ENCODE results near the gene BORA.
"Not testable (repeated sequence)": the region's sequence is repeated elsewhere in the genome, so short reads cannot be mapped to it uniquely, and the experiment has no call there.

The BORA gene

DNA sequence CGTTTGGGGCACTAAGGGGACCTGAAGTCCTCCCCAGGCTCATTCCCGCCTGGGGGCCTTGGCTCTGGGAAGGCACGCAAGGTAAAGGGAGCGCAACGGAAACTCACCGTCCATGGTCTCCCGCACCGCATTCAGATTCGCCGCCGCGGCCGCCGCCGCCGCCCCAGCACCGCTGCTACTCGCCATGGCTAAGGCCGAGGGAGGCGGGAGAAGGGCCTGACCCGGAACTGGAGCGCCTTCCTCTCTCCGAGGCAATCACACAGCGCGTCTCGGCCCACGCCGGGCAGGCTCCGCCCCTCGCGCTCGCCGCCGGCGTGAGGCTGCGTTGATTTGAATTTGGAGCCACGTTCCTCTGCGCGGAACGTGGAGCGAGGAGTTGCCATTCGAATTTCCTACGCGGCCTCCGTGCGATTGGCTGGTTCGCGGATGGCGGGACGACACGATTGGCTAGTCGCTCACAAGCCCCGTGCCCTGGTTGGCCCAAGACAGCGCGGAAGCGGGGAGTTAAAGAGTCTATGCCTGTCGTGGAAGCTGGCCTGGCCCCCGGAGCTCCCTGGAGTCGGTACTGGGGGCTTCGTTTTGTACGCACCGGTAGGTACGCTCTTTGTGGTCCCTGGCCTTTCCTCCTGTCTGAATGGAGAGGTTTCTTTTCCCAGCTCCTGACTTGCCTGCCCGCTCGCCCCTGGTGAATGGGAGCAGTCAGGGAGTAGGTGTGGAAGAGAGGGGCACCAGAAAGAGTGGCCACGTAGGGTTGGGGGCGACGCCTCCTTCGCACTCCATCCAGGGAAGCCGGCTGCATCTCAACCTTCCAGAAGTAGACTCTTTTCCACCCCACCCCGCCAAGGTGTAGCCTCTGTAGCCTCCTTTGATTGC lies at the start of gene BORA, which contains the start of gene MZT1:
BORA (plus strand) TSS at position 507 of the 873 bp plus-strand sequence. CDS start 1,018 bp downstream, outside the sequence.
MZT1 (minus strand) TSS at position 213 of the 873 bp plus-strand sequence; CDS start at position 186, 27 bp downstream.
- peak; percentile 97 for DNase-seq

DNA sequence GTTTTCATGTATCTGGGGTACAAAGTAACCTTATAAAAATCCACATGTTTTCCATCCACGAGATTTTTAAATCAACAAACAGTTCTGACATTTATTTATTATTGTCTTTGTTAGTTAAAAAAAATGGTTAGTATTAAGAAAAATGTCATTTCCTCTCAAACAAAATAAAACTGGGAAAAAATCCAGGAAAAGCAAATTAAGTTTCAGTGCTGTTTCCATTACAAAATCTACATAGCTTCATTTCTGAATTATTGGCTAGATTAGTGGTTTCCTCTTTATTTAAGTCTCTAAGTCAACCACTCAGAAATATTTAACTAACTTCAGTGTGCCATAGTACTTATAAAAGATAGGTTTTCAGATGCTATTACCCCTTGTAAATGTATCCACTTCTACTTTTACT lies 49.4 kb upstream of the BORA start:
- DNase-seq: no peak

DNA sequence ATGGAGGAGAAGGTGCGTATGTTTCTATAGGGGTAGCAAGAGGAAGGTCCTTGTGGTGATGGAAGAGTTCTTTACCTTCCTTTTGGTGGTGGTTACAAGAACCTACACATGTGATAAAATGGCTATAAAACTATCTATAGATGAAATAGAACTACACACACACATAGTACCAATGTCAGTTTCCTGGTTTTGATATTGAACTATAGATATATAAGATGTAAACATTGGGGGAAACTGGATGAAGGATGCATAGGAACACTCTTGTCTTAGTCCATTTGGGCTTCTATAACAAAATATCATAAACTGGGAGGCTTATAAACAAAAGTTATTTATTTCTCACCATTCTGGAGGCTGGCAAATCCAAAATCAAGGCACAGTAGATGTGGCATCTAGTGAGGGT lies 47.4 kb upstream of the BORA start:
- no peak for DNase-seq

DNA sequence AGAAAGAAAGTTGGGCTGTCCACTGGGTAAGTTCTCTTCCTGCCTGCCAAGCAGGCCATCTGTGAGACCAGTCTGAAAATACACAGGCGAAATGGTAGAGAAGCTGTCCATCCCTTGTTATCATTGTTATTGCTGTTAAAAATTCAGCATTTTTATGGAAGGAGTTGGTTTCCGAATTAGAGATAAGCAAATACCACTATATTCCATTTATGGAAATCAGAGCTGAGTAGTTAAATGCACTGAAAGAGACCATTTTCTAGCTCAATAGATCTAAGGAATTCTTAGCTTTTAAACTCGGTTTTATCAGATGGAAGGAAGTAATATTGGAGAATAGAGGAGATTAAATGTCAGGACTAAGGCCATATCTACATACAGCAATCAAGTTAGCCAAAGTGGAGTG lies 41.0 kb upstream of the BORA start:
- DNase-seq: no peak

DNA sequence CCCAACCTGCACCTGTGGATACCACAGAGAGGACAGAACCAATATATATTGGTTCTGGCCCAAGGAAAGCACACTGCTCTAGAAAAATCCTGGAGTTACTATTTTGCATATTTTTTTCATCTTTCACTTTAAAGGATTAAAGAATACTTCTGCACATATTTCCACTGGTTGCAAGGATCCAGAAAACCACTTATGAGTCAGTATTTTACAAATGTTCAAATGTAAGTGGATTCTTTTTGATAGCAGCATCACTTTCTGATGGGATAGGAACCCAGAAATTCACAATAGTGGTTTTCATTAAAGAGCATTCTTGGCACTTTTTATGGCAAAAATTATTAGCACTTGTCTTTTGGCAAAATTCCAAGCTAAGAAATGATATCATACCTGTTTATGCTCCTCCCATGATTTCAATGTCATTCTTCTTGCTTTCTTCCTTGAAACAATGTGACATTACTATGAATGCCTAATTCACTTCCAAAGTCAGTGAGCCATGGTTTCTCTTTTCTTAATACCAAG lies 38.5 kb upstream of the BORA start:
- no peak for DNase-seq

DNA sequence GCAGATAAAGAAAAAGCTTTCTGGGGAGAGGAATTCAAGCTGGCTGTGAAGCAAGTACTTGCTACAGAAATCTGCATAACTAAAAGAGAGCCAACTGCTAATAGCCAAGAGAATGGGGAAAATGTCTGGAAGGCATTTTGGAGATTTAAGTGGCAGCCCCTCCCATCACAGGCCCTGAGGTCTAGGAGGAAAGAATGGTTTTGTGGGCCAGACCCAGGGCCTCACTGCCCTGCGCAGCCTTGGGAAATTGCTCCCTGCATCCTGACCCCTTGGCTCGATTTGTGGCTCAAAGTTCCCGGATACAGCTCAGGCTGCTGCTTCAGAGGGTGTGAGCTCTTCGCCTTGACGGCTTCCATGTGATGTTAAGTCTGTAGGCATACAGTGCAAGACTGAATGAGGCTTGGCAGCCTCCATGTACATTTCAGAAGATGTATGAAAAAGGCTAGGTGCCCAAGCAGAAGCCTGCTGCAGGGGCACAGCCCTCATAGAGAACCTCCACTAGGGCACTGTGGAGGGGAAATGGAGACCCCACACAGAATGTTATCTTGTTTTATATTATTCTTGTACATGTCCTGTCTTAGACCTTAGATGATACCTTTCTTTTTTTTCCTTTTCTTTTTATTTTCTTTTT lies 34.7 kb upstream of the BORA start:
- DNase-seq: no peak

DNA sequence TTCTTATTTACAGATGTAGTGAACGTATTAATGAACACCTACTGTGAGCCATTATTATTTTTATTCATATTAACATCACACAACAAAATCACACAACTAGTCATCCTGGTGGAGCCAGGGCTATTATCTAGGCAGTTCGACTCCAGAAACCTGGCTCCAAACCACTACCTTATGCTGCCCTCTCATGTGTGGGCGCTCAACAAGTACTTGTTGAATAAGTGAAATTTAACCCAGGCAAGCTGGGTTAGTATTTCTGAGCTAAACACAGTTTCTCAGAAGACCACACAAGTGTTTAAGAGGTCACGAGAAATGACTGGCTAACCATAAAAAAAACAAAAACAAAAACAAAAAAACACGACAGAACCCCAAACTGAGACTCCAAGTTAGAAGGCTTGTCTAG lies 33.9 kb upstream of the BORA start:
- no peak for DNase-seq

DNA sequence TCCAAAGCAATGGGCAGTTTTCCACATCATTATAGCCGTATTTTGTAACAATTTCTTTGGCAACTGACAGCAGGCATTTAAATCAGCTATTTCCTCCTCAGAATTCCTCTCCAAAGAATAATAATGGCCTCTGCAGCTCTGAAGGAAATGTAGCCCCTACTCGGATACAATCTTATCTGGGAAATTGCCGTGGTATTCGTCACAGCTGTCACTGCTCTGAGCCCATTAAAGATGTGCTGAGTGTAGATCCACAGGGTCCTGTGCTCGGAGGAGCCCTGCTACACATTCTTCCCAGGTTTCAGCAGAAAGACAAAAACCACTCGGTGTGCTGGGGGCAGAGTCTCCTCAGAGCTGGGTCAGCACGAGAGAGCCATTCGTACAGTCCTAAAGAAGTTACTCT lies 33.4 kb upstream of the BORA start:
- no peak for DNase-seq

DNA sequence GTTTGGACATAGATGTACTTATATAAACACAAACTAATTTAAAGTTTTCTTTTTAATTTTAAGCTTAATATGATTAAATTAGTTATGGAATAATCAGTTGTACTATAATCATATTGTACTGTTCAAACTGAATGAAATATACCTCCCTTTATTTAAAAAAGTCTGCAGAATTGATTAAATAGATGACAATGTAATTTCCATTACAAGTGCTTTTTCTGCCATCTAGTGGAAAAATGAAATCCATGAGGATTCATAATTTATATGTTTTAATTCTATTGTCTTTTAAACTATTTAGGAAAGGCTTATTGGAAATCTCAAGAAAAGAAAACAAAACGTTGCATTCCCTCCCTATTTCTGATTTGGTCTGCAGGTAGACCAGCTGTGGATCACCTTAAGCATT lies 31.1 kb upstream of the BORA start:
- peak; percentile 20 for DNase-seq

DNA sequence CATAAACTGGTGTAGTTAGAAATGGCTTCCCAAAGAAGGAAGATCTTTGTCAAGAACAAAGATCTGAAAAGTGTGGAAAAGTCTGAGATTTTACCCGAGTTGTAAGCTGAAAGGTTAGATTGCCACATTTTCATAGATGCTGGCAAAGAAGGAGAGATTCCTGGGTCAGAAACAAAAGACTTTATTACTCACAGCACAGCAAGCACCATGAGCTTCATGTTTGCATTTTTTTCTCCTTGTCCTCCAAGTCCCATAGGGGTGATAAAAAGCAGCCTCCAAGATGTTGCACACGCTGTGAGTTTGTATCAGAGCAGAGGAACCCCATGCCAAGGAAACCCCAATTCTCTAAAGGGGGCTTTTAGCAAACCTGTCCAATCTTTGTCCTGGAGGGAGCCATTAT lies 29.6 kb upstream of the BORA start:
- DNase-seq: no peak

DNA sequence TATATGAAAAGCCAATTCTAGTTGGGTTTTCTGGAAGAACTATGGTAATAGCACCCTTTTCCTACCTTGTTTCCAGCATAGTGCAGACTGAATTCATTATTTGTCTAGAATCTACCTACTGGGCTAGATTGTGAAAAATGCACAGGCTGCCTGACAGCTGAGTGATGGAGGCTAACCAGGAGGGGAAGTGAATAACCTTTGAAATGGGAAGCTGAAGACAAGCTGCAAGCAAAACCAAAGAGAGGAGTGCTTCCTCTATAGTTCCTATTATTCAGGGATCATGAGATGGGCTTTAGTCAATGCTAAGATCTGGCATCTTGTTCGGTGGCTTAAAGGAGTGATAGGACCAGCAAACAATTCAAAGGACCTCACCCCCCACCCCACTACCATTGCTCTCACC lies 27.2 kb upstream of the BORA start:
- no peak for DNase-seq

DNA sequence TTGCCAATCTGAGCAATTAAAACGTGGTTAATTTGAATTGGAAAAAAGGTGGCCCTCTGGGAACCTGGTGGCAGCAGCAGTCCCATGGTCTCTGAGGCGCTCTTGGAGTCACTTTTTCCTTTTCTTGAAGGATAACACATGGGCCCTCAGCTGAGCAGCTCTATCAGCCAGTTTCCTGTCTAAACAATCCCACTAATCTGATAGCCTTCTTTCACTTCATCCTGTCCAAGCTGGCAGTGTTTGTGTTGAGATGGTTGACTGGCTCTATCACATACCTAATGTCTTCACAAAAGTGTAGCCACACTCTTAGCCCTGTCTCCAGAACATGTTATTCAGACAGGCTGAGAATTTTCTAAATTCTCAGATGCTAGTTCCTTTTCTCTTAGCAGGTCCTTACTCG lies 10.9 kb upstream of the BORA start:
- no peak for DNase-seq

DNA sequence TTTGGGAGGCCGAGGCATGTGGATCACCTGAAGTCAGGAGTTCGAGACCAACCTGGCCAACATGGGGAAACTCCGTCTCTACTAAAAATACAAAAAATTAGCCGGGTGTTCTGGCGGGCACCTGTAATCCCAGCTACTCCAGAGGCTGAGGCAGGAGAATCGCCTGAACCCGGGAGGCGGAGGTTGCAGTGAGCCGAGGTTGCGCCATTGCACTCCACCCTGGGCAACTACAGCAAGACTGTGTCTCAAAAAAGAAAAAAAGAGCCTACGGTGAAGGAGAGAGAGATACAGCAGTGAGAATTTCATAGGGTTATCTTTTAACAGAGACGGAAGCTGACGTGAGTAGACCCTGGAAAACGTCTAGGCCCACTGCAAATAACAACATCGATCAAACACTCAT lies 1.5 kb upstream of the BORA start:
- DNase-seq: not testable (repeated sequence)

DNA sequence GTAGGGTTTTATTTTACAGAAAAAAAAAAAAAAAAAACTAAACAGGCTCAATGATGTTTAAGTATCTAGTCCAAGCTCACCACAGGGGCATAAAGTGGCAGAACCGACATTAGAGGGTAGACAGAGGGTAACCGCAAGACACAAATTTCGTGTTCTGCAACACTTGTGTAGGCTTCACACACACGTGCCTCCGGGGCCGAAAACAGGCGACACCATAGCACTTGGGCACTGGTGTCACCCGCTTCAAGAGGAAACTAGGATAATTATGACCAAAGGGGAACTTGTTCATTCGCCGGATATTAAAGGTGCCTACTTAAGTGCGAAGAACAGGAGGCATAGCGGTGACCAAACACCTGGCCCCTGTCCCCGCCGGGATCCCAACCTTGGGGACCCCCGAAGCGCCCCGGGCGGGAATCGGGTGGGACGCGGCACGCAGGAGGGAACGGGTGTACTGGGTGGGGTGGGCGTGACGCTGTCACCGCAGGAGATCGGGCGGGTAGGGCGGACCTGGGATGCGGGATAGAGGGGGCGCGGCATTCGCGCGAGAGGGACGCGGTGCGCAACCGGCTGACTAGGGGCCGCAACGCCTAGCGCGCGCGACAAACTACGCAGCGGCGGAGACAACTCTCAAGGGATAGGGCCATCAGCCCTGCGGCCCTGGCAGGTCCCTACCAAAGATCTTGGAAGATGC lies 852 bp upstream of the BORA start:
- peak; percentile 57 for DNase-seq

DNA sequence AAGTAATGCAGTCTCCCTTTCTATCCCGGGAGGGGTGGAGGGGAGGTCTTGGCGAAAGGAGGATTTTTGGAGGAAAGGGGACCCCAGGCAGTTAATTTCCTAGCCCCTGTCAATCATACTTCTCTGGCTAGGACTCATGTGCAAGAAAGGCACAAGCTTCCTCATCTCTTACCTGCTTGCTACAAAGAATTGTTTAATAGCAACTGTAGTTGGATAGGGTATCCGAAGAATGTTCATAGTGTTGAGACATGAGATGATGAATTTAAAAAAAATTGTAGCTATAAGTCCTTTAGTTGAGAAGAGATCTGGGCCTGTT lies 525 bp downstream of the BORA start:
- no peak for DNase-seq

DNA sequence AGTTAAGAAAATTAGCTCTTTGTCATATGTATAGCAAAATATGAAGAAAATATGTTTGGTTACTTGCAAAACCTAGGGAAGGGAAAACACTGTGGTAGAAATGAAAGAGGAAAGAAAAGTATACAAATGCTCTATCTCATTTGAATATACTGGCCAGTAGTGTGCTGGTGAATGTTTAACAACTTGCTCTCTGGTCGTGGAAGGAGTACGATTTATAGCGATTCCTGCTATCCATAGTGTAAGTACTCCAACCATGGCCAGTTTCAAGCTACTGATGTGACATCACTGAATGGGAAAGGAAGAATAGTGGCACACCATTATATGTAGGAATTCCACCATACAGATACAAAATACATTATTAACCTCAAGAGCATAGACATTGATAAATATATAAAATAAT lies 9.3 kb downstream of the BORA start:
- no peak for DNase-seq

DNA sequence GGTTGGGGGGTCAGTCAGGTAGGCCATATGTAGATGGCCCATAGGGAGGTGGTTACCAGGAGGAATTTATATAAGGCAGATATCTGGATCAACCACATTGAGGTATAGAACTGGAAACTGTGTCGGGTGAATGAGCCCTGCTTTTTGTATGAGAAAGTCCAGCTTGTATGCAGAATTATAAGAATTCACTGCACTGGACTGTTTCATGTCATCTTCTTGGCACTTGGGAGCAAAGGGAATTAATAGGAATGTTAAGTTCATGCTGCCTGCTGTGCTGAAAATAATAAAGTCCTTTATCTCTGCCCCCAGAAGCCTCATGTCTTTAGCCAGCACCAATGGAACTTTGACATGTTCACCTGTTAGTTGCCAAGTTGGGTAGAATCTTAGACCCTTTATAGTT lies 12.3 kb downstream of the BORA start:
- DNase-seq: no peak

DNA sequence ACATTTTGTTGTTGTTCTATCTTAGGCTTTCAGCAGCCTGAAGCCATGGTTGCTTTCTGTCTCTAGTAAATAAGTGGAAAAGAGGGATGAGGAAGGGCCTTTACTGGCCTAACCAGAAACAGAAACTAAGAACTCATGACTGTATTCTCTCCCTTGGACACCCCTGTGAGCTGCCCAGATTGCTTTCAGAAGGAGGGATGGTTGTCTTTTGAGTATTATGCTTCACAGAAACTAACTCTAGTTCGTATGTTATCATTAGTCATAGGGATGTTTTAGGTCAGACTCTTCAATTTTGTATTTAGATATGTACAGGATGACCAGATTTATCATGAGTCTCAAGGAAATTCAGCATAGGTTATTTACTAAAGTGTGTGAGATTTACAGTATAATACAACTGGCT lies 17.5 kb downstream of the BORA start:
- DNase-seq: no peak

DNA sequence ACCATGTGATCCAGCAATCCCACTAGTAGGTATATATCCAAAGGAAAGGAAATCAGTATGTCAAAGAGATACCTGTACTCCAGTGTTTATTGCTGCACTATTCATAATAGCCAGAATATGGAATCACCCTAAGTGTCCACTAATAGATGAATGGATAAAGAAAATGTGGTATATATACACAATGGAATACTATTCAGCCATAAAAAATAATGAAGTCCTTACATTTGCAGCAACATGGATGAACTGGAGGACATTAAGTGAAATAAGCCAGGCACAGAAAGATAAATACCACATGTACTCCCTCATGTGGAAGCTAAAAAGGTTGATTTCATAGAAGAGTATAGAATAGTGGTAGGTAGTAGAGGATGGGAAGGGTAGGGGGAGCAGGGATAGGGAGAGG lies 23.5 kb downstream of the BORA start:
- DNase-seq: no peak

DNA sequence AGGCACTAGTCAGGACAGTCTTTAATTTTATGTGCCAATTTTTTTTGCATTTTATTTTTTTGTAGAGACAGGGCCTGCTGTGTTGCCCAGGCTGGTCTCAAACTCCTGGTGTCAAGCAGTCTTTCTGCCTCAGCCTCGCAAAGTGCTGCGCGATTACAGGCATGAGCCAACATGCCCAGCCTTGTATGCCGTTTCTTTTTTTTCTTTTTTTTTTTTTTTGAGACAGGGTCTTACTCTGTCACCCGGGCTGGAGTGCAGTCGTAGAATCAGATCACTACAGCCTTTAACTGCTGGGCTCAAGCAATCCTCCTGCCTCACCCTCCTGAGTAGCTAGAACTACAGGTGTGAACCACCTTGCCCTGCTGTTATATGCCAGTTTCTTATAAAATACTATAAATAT lies 26.4 kb downstream of the BORA start:
- no peak for DNase-seq

DNA sequence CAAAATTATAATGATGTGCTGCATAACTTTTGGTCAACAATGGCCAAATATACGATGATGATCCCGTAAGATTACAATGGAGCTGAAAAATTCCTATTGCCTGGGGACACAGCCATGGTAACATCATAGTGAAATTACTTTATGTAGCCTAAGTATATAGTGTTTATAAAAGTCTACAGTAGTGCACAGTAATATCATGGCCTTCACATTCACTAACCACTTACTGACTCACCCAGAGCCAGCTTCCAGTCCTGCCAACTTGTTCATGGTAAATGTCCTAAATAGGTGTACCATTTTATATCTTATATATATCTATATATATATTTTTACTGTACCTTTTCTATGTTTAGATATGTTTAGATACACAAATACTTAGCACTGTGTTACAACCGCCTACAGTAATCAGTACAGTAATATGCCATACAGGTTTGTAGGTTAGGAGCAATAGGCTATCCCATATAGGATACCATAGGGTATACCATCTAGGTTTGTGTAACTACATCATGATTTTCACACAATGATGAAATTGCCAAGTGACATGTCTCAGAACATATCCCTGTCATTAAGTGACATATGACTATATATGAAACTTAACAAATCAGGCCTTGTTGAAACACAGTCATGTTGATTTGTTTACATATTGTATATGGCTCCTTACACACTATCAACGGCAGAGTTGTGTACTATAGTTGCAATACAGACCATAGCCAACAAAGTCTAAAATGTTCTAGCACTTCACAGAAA lies 30.2 kb downstream of the BORA start:
- DNase-seq: no peak

DNA sequence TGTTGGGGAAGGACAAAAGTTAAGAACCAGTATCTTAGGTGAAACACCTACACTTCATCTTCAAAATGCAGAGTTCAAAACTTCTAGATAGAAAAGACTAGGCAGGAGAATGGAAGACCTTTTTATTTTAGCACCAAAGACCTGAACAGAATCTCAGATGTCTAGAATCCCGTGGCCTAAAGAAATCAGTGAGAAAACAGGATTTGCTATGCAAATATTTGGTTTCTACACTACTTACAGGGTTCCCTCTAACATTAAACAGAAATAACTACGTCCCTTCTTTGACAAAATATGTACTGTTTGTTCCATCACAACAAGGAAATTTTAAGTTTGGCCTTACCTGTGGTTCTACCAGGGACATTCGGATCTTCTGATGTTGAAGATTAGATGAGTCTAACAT lies 32.5 kb downstream of the BORA start:
- DNase-seq: no peak

DNA sequence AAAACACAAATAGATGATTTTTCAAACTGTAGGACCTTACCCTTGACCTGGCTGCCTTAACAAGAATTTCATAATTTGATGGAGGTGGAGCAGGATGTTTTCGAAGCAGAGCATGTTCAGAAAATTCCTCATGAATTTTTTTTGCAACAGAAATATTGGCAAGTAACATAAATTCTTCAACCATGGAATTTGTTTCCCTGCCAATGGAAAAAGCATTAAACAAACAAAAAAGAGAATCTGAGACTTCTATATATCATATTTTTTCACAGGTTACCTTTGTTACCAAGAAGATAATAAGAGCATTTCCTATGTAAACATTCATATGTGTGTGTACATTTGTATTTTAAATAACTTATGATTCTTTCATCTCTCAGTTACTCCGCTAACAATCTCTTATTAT lies 35.7 kb downstream of the BORA start:
- DNase-seq: no peak

Data from COR-L47 (cell line).